HTERT RPE-1 (cell line): ENCODE measurements around the gene TP53BP2.
"Not testable (repeated sequence)": the region's sequence is repeated elsewhere in the genome, so short reads cannot be mapped to it uniquely, and the experiment has no call there.

Experiments used
- in situ Hi-C: fragments of 300-500 bp; cut with MboI; formaldehyde crosslinking; loops from 4 replicates; pipeline ENCODE4 v1.14.3; 2020; ENCODE audit warnings: low sequenced_read_pairs

TP53BP2 gene, protein sequence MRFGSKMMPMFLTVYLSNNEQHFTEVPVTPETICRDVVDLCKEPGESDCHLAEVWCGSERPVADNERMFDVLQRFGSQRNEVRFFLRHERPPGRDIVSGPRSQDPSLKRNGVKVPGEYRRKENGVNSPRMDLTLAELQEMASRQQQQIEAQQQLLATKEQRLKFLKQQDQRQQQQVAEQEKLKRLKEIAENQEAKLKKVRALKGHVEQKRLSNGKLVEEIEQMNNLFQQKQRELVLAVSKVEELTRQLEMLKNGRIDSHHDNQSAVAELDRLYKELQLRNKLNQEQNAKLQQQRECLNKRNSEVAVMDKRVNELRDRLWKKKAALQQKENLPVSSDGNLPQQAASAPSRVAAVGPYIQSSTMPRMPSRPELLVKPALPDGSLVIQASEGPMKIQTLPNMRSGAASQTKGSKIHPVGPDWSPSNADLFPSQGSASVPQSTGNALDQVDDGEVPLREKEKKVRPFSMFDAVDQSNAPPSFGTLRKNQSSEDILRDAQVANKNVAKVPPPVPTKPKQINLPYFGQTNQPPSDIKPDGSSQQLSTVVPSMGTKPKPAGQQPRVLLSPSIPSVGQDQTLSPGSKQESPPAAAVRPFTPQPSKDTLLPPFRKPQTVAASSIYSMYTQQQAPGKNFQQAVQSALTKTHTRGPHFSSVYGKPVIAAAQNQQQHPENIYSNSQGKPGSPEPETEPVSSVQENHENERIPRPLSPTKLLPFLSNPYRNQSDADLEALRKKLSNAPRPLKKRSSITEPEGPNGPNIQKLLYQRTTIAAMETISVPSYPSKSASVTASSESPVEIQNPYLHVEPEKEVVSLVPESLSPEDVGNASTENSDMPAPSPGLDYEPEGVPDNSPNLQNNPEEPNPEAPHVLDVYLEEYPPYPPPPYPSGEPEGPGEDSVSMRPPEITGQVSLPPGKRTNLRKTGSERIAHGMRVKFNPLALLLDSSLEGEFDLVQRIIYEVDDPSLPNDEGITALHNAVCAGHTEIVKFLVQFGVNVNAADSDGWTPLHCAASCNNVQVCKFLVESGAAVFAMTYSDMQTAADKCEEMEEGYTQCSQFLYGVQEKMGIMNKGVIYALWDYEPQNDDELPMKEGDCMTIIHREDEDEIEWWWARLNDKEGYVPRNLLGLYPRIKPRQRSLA

DNA sequence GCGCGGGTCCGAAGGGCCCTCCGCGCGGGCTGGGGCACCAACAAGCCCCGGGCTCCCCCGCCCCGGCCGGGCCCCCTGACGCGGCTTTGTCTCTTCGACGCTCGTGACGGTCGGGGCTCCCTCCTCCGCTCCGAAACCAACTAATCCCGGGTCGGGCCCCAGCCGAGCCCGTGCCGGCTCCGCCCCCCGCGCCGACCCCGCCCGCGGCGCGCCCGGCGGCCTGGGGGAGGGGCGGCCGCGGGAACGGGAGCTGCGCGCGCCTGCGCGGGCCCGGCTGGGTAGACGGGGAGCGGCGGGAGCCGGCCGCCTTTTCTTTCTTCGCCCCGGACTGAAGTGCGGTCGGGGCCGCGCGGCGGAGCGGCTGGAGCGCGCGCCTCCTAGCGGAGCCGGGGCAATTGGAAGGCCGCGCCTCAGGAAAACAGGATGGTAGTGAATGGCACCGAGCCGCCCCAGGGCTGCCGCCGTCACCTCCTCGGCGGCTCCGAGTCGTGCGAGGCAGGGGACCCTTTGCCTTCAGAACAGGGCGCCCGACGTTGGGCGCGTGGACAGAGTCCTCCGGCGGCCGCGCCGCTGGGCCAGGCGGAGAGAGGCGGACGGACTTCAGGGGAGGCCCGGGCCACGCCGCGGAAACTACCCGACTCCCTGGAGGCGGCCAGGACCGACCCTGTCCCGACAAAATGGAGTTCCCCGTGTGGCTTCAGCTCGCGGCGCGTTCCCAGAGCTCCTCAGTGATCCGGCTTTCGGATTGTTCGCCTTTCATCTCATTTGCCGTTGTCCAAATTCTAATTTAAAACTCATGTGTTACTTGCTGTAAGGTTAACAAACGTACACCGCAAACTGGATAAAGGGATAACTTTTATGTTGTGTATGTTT is at the start of gene TP53BP2:
TSS of gene TP53BP2 (minus strand) at position 138 of the 873 bp plus-strand sequence. CDS start 267 bp downstream, outside the sequence.
- in situ Hi-C loops: no loop called here

DNA sequence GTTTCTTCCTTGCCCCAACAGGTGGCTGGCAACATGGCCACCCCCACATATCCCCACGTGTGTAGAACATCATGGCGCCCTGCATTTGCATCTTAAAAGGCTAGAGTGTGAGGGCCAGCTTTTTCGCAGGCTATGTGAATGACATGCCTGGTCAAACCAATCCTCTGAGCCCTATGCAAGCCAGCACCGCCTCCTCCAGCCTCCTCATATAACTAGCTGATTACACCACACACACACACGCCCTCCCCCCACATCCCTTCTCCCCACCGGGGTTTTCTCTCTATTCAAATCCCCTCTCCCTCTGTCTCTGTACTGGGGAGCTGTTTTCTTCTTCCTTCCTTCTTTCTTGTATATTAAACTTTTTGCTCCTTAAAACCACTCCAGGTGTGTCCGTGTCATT is 44.7 kb upstream of the TP53BP2 start:
- in situ Hi-C loops: not testable (repeated sequence)

DNA sequence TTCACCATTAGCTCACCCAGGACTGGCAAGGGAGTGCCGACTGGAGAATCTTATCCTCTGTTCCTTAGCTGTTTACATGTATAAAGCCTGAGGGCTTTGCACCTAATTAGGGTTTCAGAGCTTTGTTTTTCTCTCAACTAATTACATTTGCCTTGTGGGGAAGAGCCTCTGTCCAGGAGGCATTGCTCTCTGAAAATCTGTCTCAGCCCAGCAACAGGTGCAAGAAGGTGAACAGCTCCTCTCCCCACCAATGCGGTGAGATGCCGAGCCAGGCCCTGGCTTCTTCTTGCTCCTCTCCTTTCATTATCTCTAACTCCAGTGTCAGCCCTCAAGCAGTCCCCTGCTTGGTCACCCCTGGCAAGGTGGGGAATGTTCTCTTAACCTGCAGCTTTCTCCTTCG is 43.6 kb upstream of the TP53BP2 start:
- in situ Hi-C loops: not testable (repeated sequence)

DNA sequence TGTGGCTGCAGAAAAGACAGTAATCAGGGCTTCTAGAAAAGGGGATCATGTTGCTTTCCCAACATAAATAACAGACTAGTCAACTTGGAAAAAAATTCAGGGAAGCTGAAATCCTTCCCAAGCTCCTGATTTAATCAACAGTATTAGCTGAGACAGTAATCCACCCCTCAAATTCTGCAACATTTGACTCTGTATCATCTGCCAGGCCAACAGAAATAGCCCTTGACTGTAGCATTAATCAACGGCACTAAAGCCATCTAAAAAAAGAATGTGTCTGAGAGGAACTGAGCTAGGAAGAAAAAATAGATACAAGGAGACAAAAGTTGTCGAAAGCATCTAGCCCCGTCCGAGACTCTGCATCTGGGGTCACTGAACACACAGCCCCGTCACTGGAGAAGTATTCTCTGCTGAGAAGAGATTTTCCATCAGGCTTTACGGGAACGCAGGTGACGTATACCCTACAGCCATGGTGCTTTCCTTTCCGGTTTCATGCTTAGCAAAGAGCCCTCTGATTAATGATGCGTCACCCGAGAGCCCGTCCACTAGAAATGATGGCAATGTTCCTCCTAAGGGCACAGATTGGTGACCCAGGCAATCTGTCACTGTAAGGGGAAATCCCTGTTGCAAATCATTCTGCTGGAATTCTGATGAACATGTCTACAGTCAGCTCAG is 42.1 kb upstream of the TP53BP2 start:
- in situ Hi-C loops: no loop called here

DNA sequence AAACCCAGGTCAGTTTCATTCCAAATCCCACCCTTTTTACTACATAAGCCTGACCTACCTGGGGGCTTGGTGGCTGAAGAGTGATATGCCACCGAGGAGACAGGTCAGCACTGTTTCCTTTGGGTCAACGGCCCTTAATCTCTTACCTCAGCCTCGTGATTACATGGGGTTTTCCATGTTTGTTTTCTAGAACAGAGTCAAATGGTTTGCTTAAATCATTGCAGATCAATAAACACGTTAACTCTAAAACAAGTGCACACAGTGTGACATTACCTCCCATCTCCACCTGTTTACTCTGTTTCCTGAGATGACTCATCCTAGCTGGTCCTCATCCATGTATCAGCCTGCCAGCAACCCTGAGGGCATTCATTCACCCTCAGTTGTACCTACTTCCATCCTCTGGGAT is 40.8 kb upstream of the TP53BP2 start:
- in situ Hi-C loops: no loop called here

DNA sequence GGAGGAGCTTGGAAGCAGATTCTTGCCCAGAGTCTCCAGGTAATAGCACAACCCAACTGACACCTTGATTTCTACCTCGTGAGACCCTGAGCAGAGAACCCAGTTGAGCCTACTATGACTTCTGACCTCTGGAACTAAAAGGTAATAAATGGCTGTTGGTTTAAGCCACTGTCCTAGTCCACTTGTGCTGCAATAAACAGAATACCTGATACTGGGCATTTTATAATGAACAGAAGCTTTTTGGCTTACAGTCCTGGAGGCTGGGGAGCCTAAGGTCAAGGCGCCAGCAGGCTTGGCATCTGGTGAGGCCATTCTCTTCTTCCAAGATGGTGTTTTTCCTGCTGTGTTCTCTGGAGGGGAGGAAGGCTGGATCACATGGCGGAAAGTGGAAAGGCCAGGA is 39.9 kb upstream of the TP53BP2 start:
- in situ Hi-C loops: no loop called here

DNA sequence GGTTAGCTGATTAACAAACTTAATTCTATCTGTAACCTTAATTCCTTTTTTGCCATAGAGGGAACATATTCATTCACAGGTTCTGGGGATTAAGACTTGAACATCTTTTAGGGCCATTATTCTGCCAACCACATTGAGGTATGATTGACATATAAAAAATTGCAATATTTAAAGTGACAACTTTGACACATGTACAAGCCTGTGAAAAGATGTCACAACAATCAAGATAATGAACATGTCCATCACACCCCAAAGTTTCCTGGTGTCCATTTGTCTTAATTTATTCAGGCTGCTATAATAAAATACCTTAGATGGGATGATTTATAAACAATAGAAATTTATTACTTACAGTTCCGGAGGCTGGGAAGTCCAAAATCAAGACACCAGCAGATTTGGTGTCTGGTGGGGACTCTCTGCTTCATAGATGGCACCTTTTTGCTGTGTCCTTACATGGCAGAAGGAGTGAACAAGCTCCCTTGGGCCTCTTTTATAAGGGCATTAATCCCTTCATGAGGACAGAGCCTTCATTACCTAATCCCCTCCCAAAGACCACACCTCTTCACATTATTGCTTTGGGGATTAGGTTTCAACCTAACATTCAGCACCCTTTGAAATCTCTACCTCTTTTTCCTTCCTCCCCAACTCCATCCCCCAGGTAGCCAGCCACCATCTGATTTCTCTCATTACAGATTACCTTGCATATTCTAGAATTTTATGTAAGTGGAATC is 33.0 kb upstream of the TP53BP2 start:
- in situ Hi-C loops: no loop called here

DNA sequence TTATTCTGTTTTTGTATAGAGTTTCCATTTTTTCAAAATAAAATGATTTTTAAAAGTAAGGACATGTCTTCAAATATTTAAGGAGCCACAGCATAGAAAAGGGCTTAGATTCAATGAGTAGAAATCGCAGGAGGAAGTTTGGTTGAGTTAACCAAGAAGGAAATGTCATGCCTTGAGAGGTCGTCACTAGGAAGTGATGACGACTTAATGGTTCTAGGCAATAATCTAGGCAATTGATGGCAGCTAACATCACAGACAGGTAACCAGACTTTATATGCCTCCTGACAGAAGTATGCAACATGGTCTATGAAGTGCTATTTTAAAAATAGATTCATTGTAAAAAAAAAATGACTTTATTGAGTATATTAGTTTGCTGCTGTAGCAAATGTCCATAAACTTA is 32.1 kb upstream of the TP53BP2 start:
- in situ Hi-C loops: no loop called here

DNA sequence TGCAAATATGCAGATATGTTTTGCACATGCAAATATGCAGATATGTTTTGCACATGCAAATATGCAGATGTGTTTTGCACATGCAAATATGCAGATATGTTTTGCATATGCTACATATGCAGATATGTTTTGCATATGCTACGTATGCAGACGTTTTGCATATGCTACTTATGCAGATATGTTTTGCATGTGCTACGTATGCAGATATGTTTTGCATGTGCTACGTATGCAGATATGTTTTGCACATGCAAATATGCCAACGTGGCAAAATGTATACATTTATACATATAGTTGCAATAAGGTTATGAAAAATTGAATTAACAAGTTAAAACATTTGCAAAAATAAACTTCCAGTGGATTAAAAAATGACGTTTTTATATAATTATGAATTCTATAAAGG is 30.8 kb upstream of the TP53BP2 start:
- in situ Hi-C loops: no loop called here

DNA sequence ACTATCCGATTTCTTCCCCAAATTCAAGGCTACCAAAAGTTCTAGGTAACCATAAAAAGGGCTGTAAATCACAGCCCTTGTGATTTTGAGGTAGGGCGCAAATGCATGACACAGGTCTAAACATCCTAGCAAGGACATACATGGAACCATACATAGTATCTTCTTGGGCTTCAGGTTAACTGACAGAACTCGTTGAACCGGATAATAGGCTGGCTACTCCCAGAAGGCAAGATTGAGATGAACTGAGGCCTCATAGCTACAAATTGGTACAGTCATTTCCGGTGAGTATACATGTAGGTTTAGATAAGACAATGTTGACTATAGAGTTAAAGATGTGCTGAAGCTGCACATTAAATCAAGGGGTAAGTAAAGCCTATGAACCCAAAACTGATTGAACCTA is 27.3 kb upstream of the TP53BP2 start:
- in situ Hi-C loops: no loop called here

DNA sequence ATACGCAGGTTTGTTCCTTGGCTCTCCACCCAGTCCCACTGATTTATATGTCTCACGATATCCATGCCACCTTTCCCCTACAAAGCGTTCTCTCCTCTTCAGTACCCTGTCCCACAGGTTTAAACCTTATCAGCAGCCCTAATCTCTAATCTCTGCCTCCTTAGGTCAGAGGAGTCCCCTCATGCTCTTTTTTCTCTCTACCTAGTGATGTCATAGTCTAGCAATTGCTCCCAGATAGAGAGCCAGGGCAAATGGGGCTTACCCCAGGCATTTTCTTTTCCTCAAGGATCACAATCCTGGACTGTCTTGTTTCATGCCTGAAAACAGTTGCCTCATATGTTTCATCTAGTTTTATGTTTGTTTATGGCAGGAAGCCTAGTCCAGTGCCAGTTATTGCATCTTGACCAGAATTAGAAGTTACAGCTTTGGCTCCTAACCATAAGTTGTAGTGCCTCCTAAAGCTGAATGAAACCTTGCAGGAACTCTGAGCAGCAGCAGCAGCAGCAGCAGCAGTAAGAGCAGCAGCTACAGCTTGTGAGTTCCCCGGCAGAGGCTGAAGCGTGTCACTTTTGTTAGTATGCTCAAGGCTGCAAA is 26.7 kb upstream of the TP53BP2 start:
- in situ Hi-C loops: no loop called here

DNA sequence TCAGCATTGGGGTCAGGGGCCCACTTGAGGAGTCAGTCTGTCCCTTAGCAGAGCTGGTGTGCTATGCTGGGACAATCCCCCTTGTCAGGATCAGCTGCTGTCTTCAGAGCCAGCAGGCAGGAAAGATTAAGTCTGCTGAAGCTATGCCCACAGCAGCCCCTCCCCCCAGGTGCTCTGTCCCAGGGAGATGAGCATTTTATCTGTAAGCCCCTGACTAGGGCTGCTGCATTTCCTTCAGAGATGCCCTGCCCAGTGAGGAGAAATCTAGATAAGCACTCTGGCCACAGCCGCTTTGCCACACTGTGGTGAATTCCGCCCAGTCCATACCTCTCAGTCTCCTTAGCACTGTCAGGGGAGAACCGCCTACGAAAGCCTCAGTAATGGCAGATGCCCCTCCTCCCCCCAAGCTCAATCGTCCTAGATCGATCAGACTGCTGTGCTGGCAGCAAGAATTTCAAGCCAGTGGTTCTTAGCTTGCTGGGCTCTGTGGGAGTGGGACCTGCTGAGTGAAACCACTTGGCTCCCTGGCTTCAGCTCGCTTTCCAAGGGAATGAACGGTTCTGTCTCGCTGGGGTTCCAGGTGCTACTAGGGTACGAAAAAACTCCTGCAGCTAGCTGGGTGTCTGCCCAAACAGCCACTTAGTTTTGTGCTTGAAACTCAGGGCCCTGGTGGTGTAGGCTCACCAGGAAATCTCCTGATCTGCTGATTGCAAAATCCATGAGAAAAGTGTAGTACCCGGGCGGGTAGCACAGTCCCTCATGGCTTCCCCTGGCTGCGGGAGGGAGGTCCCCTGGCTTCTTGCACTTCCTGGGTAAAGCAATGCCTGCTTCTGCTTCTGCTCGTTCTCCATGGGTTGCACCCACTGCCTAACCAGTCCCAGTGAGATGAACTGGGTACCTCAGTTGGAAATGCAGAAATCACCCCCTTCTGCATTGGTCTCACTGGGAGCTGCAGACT is 25.1 kb upstream of the TP53BP2 start:
- in situ Hi-C loops: no loop called here

DNA sequence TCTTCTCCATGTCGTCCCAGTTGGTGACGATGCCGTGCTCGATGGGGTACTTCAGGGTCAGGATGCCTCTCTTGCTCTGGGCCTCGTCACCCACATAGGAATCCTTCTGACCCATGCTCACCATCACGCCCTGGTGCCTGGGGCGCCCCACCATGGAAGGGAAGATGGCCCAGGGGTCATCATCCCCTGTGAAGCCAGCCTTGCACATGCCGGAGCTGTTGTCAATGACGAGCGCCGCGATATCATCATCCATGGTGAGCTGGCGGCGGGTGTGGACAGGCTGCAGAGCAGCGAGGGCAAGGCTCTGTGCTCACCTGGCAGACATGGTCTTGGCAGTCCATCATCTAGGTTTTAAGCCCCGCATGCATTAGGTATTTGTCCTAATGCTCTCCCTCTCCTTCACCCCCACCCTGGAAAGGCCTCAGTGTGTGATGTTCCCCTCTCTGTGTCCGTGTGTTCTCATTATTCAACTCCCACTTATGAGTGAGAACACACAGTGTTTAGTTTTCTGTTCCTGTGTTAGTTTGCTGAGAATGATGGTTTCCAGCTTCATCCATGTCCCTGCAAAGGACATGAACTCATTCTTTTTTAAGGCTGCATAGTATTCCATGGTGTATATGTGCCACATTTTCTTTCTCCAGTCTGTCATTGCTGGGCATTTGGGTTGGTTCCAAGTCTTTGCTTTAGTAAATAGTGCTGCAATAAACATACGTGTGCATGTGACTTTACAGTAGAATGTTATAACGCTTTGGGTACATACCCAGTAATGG is 19.0 kb upstream of the TP53BP2 start:
- in situ Hi-C loops: not testable (repeated sequence)

DNA sequence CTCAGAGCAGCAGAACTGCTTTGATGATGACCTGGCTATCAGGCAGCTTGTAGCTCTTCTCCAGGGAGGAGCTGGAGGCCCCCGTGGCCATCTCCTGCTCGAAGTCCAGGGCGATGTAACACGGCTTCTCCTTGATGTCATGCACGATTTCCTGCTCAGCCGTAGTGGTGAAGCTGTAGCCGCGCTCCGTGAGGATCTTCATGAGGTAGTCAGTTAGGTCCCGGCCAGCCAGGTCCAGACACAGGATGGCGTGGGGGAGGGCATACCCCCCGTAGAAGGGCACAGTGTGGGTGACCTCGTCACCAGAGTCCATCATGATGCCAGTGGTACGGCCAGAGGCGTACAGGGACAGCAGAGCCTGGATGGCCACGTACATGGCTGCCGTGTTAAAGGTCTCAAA is 18.3 kb upstream of the TP53BP2 start:
- in situ Hi-C loops: no loop called here

DNA sequence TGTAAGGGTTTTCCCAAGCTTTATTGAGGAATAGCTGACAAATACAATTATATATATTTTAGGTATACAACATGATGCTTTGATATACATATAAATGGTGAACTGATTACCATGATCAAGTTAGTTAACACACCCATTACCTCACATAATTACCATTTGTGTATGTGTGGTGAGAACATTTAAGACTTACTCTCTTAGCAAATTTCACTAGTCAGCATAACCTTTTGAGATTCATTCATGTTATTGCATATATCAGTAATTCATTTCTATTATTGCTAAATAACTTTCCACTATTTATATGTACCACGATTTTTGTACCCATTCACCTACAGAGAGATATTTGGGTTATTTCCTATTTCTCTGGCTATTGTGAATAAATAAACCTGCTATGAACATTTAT is 16.2 kb upstream of the TP53BP2 start:
- in situ Hi-C loops: no loop called here

DNA sequence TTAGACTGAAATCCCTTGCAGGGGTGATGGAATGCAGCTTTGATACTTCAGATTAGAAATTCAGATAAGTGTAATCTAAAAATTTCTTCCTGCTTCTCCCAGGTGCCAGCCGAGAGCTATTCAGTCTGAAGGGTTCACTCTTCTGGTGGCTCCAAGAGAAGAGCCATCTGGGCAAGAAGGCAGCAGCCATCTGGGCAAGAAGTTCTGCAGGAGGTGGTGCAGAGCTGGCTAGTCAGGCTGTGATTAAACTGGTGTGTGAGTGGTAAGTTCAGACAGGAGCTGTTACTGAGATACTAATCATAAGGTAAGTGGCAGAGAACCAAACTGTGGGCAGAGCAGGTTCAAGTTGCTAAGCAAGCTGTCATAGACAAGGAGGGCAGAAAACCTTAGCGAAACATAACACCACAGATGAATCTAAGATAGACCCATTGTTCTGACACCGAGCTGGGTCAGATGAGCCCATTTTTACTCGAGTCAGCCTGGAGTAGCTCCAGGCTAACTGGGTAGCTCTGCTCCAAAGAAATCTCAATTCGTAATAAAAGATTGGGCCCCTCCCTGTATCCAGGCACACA is 14.4 kb upstream of the TP53BP2 start:
- in situ Hi-C loops: no loop called here

DNA sequence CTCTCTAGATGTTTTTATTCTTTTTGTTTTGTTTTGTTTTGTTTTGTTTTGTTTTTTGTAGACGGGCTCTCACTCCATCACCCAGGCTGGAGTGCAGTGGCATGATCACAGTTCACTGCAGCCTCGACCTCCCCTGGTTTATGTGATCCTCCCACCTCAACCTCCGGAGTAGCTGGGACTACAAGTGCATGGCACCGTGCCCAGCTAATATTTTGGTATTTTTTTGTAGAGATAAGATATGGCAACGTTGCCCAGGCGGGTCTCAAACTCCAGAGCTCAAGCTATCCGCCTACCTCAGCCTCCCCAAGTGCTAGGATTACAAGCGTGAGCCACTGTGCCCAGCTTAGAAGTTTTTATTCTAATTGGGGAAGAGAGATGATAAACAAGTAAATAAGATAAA is 13.3 kb upstream of the TP53BP2 start:
- in situ Hi-C loops: no loop called here
